ENCODE results near the gene ZC3H14.

The ZC3H14 gene

DNA sequence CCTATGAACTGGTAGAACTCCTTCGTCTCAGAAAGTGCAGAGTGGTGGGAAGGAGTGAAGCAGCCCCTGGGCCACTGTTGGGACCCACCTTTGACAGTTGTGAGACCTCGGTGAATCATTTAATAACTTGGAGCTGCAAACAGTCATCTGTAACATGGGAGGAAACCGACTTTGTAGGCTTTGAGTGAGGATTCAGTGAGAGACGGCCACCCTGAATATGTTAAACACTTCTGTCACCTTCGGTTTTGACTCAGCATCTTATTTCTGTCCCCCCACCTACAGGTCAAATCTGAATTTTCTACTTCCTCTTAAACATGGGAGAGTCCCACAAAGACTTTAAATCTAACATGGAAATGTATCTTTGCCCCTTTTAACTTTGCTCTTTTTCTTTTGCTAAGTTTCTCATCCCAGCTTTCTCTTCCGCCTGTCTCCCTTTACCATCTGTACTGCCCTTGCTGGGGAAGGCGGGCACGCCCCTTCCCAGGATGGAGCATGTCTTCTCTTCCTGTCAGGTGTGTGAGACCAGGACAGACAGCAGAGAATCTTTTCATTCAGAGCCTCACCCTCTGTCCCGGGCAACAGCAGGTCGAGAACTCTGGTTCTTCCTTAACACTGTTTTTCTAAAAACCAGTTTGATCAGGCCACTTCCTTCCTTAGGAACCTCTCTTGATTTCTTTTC lies 37.1 kb downstream of the ZC3H14 start:
- DNase-seq, result no peak
- no peak overlapping the region for H3K4me3 ChIP-seq (ENCODE audit: insufficient read depth, low read depth, low read length, poor library complexity, severe bottlenecking)
- peak overlapping the region; percentile 8 for H3K27ac ChIP-seq (ENCODE audit: insufficient read depth, low read length, poor library complexity, severe bottlenecking)
- H3K4me1 ChIP-seq (ENCODE audit: control insufficient read depth, insufficient read depth, low read length, poor library complexity, severe bottlenecking), result peaks cover 14% of the 10 kb centered on the region
- H3K9me3 ChIP-seq (ENCODE audit: control insufficient read depth, low read length), result no peaks in the 10 kb centered on the region
- peaks cover 21% of the 10 kb centered on the region for H3K36me3 ChIP-seq (ENCODE audit: control insufficient read depth, insufficient read depth, low read length)
- no peaks in the 10 kb centered on the region for H3K27me3 ChIP-seq (replicated peaks; ENCODE audit: control insufficient read depth, insufficient read depth, low read length, poor library complexity, severe bottlenecking)

DNA sequence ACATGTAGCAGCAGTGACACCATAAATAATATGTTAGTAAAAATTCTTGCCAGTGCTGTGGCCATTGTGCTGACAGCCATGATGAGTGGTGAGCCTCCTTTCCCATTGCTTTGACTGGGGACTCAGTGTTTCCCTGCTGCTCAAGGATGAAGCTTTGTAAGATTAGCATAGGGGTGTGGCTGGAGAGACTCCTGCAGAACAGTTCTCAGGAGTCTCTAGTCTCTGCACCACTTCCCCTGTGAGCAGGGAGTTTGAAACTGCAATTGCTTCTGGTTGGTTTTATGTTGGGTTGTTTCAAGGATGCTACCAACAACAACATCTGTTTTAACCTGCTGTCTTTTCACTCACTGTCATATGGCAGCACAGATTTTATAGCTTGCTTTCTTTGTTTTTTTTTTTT lies 41.4 kb downstream of the ZC3H14 start:
- no peaks in the 10 kb centered on the region for H3K27me3 ChIP-seq (replicated peaks; ENCODE audit: control insufficient read depth, insufficient read depth, low read length, poor library complexity, severe bottlenecking)
- no peaks in the 10 kb centered on the region for H3K9me3 ChIP-seq (ENCODE audit: control insufficient read depth, low read length)
- no peak overlapping the region for H3K27ac ChIP-seq (ENCODE audit: insufficient read depth, low read length, poor library complexity, severe bottlenecking)
- H3K36me3 ChIP-seq (ENCODE audit: control insufficient read depth, insufficient read depth, low read length), result peaks cover 26% of the 10 kb centered on the region
- no peak overlapping the region for H3K4me3 ChIP-seq (ENCODE audit: insufficient read depth, low read depth, low read length, poor library complexity, severe bottlenecking)
- no peak for DNase-seq
- H3K4me1 ChIP-seq (ENCODE audit: control insufficient read depth, insufficient read depth, low read length, poor library complexity, severe bottlenecking), result peaks cover 13% of the 10 kb centered on the region

DNA sequence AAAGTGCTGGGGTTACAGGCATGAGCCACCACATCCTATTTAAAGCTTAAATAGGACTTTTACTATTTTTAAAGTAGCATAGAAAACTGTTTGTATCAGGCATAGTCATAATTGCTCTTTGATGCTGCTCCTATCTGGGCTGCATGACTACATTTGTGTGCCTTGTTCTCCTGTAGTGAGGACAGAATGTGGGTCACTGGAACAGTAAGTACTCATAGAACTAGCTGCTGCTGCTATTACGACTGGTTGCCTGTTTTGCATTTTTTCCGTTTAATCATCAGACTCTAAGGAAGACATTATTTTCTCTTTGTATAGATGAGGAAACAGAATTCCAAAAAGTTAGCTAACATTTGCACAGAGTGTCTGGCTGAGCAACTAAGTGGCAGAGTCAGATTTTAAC lies 42.8 kb downstream of the ZC3H14 start:
- no peak overlapping the region for H3K27ac ChIP-seq (ENCODE audit: insufficient read depth, low read length, poor library complexity, severe bottlenecking)
- DNase-seq, result no peak
- H3K4me3 ChIP-seq (ENCODE audit: insufficient read depth, low read depth, low read length, poor library complexity, severe bottlenecking), result no peak overlapping the region
- H3K36me3 ChIP-seq (ENCODE audit: control insufficient read depth, insufficient read depth, low read length), result peaks cover 38% of the 10 kb centered on the region
- no peaks in the 10 kb centered on the region for H3K4me1 ChIP-seq (ENCODE audit: control insufficient read depth, insufficient read depth, low read length, poor library complexity, severe bottlenecking)
- H3K9me3 ChIP-seq (ENCODE audit: control insufficient read depth, low read length), result no peaks in the 10 kb centered on the region
- H3K27me3 ChIP-seq (replicated peaks; ENCODE audit: control insufficient read depth, insufficient read depth, low read length, poor library complexity, severe bottlenecking), result no peaks in the 10 kb centered on the region

DNA sequence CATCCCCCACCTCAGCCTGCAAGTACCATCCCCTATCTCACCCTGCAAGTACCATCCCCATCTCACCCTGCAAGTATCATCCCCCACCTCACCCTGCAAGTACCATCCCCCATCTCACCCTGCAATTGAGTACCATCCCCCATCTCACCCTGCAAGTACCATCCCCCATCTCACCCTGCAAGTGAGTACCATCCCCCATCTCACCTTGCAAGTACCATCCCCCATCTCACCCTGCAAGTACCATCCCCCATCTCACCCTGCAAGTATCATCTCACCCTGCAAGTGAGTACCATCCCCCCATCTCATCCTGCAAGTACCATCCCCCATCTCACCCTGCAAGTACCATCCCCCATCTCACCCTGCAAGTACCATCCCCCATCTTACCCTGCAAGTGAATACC lies 45.0 kb downstream of the ZC3H14 start:
- no peak overlapping the region for H3K27ac ChIP-seq (ENCODE audit: insufficient read depth, low read length, poor library complexity, severe bottlenecking)
- H3K4me1 ChIP-seq (ENCODE audit: control insufficient read depth, insufficient read depth, low read length, poor library complexity, severe bottlenecking), result no peaks in the 10 kb centered on the region
- DNase-seq, result no peak
- H3K9me3 ChIP-seq (ENCODE audit: control insufficient read depth, low read length), result no peaks in the 10 kb centered on the region
- H3K4me3 ChIP-seq (ENCODE audit: insufficient read depth, low read depth, low read length, poor library complexity, severe bottlenecking), result no peak overlapping the region
- no peaks in the 10 kb centered on the region for H3K27me3 ChIP-seq (replicated peaks; ENCODE audit: control insufficient read depth, insufficient read depth, low read length, poor library complexity, severe bottlenecking)
- H3K36me3 ChIP-seq (ENCODE audit: control insufficient read depth, insufficient read depth, low read length), result peaks cover 41% of the 10 kb centered on the region

DNA sequence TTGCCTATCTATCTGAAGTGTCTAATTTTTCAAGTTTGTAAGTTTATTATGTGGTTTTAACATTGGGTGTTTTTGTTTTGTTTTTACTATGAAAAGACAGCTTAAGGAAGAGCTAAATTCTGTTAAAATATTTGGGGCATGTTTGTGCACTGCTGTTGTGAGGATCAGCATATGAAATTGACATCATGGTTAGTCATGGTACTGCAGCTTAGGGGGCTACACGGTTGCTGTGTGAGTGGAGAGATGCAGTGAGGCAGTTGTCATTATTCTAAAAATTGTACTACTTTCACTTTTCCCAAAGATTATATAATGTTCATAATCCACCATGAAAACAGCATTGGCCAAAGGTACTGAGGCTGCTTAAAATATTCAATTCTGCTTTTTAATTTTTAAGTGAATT lies 49.0 kb downstream of the ZC3H14 start:
- Histone ChIP-seq H3K9me3 (ENCODE audit: control insufficient read depth, low read length) (no peaks in the 10 kb centered on the region), H3K4me3 (ENCODE audit: insufficient read depth, low read depth, low read length, poor library complexity, severe bottlenecking) (no peak overlapping the region), H3K27me3 (replicated peaks; ENCODE audit: control insufficient read depth, insufficient read depth, low read length, poor library complexity, severe bottlenecking) (no peaks in the 10 kb centered on the region), H3K4me1 (ENCODE audit: control insufficient read depth, insufficient read depth, low read length, poor library complexity, severe bottlenecking) (no peaks in the 10 kb centered on the region), H3K36me3 (ENCODE audit: control insufficient read depth, insufficient read depth, low read length) (peaks cover 24% of the 10 kb centered on the region), H3K27ac (ENCODE audit: insufficient read depth, low read length, poor library complexity, severe bottlenecking) (no peak overlapping the region)
- no peak for DNase-seq

DNA sequence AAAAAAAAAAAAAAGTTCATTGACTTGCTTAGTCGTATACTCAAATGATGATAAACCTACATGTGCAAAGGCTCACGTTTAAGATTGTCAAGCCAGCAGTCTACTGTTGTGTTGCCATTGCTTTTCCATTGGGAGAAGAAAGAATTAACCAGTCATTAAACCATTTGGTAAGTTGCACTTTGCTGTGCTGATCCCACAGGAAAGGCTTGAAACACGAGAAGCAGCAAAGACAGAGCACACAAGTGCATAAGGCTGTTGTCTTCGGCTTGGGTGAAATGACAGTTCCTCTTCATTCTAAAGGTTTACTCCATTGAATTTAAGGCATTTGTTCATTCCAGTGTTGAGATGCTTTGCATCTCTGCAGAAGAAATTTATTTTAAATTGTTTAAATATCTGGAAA lies 50.1 kb downstream of the ZC3H14 start:
- Histone ChIP-seq H3K9me3 (ENCODE audit: control insufficient read depth, low read length) (no peaks in the 10 kb centered on the region), H3K4me1 (ENCODE audit: control insufficient read depth, insufficient read depth, low read length, poor library complexity, severe bottlenecking) (no peaks in the 10 kb centered on the region), H3K4me3 (ENCODE audit: insufficient read depth, low read depth, low read length, poor library complexity, severe bottlenecking) (no peak overlapping the region), H3K27me3 (replicated peaks; ENCODE audit: control insufficient read depth, insufficient read depth, low read length, poor library complexity, severe bottlenecking) (no peaks in the 10 kb centered on the region), H3K36me3 (ENCODE audit: control insufficient read depth, insufficient read depth, low read length) (peaks cover 20% of the 10 kb centered on the region), H3K27ac (ENCODE audit: insufficient read depth, low read length, poor library complexity, severe bottlenecking) (no peak overlapping the region)
- DNase-seq, result no peak

DNA sequence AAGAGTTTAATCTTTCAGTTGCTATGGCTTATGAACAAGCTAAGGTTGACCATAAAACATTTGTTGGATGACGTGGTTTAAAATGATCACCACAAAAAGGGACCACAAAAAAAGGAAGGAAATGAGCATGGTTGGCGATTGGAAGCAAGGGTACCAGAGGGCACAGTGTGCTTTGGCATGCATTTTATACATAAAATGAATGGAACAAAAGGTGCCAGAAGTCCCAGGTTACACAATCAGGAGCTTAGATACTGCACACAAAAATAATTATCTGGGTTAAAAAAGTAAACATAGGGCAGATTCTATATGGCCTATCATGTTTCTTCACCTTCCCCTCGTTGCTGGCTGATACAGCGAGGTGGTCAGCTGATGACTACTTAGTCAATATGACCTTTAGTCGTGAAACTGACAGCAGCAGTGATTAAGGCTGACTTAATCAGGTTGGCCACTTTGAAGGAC lies 50.7 kb downstream of the ZC3H14 start:
- Histone ChIP-seq H3K4me1 (ENCODE audit: control insufficient read depth, insufficient read depth, low read length, poor library complexity, severe bottlenecking) (no peaks in the 10 kb centered on the region), H3K27ac (ENCODE audit: insufficient read depth, low read length, poor library complexity, severe bottlenecking) (no peak overlapping the region), H3K9me3 (ENCODE audit: control insufficient read depth, low read length) (no peaks in the 10 kb centered on the region), H3K4me3 (ENCODE audit: insufficient read depth, low read depth, low read length, poor library complexity, severe bottlenecking) (no peak overlapping the region), H3K27me3 (replicated peaks; ENCODE audit: control insufficient read depth, insufficient read depth, low read length, poor library complexity, severe bottlenecking) (no peaks in the 10 kb centered on the region), H3K36me3 (ENCODE audit: control insufficient read depth, insufficient read depth, low read length) (peaks cover 20% of the 10 kb centered on the region)
- DNase-seq, result no peak

DNA sequence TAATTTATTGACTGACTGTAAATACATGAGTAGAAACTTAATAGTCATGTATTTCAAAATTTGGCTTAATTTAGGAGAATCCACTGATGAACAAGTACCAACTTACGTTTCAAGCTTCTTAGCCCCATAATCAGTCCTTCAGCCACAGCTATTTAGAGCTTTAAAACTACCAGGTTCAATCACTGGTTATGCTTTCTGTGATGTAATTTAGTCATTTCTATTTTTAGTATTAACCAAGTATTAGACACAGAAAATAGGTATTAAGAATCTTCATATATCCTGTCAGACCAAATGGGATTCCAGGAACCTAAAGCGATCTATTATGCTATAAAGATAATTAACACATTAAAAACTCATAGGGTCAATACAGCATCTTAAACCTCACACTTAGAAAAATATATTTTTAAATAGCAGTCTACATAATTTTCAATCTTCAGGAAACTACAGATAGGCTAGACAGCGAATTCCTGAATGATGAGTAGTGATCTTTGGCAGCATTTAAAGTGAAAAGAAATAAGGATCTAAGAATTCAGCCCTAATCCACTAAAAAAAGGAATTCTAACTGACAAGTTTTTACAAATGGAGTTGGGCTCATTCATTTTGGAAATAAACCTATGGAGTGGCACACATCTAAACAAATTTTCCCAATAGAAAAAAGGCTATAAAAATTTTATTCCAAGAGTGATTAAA lies 51.5 kb downstream of the ZC3H14 start:
- Histone ChIP-seq H3K27me3 (replicated peaks; ENCODE audit: control insufficient read depth, insufficient read depth, low read length, poor library complexity, severe bottlenecking) (no peaks in the 10 kb centered on the region), H3K4me3 (ENCODE audit: insufficient read depth, low read depth, low read length, poor library complexity, severe bottlenecking) (no peak overlapping the region), H3K36me3 (ENCODE audit: control insufficient read depth, insufficient read depth, low read length) (peaks cover 16% of the 10 kb centered on the region), H3K4me1 (ENCODE audit: control insufficient read depth, insufficient read depth, low read length, poor library complexity, severe bottlenecking) (no peaks in the 10 kb centered on the region), H3K27ac (ENCODE audit: insufficient read depth, low read length, poor library complexity, severe bottlenecking) (no peak overlapping the region), H3K9me3 (ENCODE audit: control insufficient read depth, low read length) (no peaks in the 10 kb centered on the region)
- DNase-seq, result no peak

DNA sequence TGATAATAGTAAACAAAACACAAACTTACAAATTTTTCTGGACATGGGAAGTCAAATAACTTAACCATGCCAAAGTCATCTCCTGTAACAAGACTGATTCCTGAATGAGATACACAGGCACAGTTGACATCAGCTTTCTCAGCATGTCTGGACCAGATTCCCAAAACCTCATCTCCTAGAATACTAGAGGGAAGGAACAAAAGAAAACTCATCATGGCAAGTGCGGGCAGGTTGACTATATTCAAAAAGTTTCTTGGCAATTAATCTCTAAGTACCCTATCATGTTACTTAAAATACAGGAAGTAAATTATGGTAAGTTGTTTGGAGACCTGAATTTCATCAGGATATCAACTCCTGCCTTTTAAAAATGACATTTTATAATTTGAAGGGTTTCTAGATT lies 53.9 kb downstream of the ZC3H14 start:
- Histone ChIP-seq H3K27ac (ENCODE audit: insufficient read depth, low read length, poor library complexity, severe bottlenecking) (no peak overlapping the region), H3K36me3 (ENCODE audit: control insufficient read depth, insufficient read depth, low read length) (no peaks in the 10 kb centered on the region), H3K4me3 (ENCODE audit: insufficient read depth, low read depth, low read length, poor library complexity, severe bottlenecking) (no peak overlapping the region), H3K4me1 (ENCODE audit: control insufficient read depth, insufficient read depth, low read length, poor library complexity, severe bottlenecking) (no peaks in the 10 kb centered on the region), H3K9me3 (ENCODE audit: control insufficient read depth, low read length) (no peaks in the 10 kb centered on the region), H3K27me3 (replicated peaks; ENCODE audit: control insufficient read depth, insufficient read depth, low read length, poor library complexity, severe bottlenecking) (no peaks in the 10 kb centered on the region)
- no peak for DNase-seq

DNA sequence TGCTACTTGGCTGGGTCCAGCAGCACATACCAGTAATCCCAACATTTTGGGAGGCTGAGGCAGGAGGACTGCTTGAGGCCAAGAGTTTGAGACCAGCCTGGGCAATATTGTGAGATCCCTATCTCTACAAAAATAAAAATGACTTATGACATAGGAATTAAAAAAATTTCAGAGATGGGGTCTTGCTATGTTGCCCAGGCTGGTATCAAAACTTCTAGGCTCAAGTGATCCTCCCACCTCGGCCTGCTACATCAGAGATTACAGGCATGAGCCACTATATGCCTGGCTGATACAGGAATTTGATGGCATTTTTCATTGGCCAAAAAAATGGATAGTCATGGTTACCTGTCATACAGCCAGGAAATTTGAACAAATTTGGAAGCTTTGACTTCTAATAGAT lies 54.6 kb downstream of the ZC3H14 start:
- DNase-seq, result no peak
- no peak overlapping the region for H3K4me3 ChIP-seq (ENCODE audit: insufficient read depth, low read depth, low read length, poor library complexity, severe bottlenecking)
- no peaks in the 10 kb centered on the region for H3K4me1 ChIP-seq (ENCODE audit: control insufficient read depth, insufficient read depth, low read length, poor library complexity, severe bottlenecking)
- no peaks in the 10 kb centered on the region for H3K27me3 ChIP-seq (replicated peaks; ENCODE audit: control insufficient read depth, insufficient read depth, low read length, poor library complexity, severe bottlenecking)
- H3K9me3 ChIP-seq (ENCODE audit: control insufficient read depth, low read length), result no peaks in the 10 kb centered on the region
- H3K36me3 ChIP-seq (ENCODE audit: control insufficient read depth, insufficient read depth, low read length), result no peaks in the 10 kb centered on the region
- H3K27ac ChIP-seq (ENCODE audit: insufficient read depth, low read length, poor library complexity, severe bottlenecking), result no peak overlapping the region

All from effector memory CD4-positive, alpha-beta T cell (primary cell).